GM15510 (cell line): ENCODE data around the gene CGN.

Experiments used
- POLR2A ChIP-seq: IDR thresholded peaks from 3 replicates; pipeline ENCODE4 v1.6.1; 2011; ENCODE audit warnings: borderline replicate concordance; ENCODE audit not compliant: insufficient read length; ENCODE audit errors: extremely low read depth

Gene CGN

GRCh38 chr1:151526735-151527525 is 15.7 kb downstream of the CGN start:
- TF ChIP-seq POLR2A, result no peak

- no peak for TF ChIP-seq POLR2A
These were observed 18.1 kb downstream of the CGN start for GRCh38 chr1:151529211-151529702.

GRCh38 chr1:151529781-151530180 is 18.6 kb downstream of the CGN start:
- TF ChIP-seq POLR2A, result no peak

GRCh38 chr1:151530461-151530860 is 19.3 kb downstream of the CGN start:
- no peak for TF ChIP-seq POLR2A

GRCh38 chr1:151533870-151534269 is 22.7 kb downstream of the CGN start:
- TF ChIP-seq POLR2A, result no peak

DNA sequence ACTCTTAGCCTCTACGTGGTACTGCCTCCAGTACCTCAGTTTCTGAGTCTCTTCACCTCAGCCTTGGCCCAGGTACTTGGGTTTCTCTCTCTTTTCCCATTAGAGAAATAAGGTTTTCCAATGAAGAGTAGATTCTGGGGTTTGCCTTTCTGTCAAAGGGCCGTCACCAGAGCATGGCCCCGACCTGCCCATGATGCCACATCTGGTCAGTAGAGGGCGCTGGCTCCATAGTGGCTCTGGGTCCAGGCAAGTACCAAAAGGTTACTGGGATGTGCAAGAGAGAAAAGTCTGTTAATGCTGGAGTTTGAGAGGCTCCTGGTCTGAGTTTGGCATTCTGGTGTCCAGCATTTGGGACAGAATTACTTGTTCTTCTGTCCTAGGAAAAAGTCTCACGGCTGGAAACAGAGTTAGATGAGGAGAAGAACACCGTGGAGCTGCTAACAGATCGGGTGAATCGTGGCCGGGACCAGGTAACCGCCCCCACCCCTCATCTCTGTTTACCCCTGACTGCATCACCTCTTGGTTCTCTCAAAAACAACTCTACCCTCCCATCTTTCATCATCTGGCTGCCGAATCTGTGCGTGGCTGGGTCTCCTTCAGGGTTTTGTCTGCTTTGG is 23.6 kb downstream of the CGN start:
- TF ChIP-seq POLR2A, result no peak

DNA sequence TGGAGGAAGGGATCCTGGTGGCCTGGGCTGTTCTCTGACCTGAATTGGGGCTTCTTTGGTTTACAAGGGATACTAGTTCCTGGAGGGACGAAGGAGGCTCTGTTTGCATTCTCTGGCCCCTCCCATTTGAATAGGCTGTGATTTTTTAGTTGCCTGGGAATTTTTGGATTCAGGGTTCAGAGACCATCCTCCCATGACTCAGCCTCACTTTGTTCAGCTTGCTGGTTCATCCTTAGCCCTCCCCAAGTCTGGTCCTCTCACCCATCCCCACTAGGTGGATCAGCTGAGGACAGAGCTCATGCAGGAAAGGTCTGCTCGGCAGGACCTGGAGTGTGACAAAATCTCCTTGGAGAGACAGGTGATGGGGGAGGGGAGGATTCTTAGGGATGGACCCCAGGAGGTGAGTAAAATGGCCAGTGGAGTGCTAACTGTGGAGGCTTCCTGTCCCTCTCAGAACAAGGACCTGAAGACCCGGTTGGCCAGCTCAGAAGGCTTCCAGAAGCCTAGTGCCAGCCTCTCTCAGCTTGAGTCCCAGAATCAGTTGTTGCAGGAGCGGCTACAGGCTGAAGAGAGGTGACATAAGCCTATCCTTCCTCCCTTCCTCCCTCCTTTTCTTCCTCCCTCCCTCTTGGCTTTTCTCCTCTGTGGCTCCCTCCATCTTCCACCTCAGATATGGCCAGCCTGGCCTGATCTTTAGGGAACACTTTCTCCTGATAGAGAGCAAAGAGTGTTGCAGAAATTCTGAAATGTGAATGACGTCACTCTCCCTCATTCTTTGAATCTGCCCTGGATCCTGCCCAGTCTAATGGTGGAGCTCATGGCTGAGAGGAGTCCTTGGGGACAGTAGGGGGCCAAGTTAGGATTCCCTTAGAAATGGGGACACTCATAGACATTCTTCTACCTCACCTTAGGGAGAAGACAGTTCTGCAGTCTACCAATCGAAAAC is 24.4 kb downstream of the CGN start:
- no peak for TF ChIP-seq POLR2A

DNA sequence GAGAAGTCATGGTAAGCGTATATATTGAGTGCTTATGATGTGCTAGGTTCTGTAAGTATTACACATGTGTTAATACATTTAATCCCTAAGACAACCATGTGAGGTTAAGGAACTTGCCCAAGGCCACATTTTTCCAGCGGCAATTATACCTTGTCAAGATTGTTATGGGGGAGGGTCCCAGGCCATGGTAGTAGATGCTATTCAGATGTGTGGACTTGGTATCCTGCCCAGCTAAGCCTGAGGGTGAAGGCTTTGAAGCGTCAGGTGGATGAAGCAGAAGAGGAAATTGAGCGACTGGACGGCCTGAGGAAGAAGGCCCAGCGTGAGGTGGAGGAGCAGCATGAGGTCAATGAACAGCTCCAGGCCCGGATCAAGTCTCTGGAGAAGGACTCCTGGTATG is 25.3 kb downstream of the CGN start:
- no peak for TF ChIP-seq POLR2A

- TF ChIP-seq POLR2A, result no peak
These were observed 25.9 kb downstream of the CGN start for GRCh38 chr1:151537112-151537511.

DNA sequence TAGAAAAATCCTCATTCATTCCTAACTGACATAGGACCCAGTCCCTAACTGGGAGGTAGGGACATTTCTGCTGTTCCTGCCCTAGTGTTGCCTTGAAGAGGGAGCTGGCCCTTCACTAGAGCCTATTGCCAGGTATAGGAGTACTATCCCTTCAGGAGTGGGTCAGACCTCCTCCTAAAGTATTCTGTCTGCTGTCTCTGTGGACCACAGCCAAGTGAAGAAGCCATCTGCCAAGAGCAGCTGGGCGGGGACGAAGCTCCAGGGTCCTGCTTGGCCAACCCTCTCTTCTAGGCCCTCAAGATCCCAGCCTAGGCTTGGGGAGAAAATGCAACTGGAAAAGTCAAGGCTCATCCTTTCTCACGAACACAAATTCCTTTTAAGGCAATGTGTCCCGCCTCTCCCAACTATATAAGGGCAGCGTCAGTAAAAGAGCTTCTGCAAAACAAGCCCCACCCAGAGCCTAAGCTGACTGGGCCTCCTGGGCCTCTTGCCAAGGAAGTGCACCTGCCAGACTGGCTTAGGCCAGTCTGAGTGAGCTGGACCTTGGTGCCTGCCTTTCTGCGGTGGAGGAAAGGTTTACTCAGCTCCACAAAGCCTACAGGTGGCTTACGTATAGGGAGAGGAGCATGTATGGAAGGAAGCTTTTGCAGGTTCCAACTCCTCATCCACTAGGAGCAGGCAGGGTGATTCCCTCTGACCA is 28.3 kb downstream of the CGN start:
- no peak for TF ChIP-seq POLR2A

GRCh38 chr1:151540021-151540981 is 29.1 kb downstream of the CGN start, which contains the start of gene TUFT1:
TUFT1 (plus strand) TSS chr1:151540309; CDS start chr1:151540367, 58 bp downstream.
- TF ChIP-seq POLR2A, result peak; percentile 66

DNA sequence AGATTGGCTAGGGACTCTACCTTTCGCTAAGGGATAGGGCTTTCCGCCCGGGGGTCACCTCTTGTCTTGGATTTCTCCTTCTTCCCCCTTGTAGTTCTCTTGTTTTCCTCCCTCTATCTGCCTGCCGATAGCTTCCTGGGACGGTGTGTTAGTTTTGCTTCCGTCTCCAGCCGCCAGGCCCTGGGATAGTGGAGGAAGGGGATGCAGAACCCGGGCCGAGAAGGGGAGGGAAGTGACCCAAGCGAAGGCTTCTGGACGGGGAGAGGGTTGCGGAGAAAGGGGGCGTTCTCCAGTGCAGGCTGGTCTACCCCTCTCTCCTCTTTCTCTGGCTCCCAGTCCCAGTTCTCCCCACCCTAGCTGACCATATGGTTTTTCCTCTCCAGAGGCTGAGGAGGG is 29.8 kb downstream of the CGN start:
- no peak for TF ChIP-seq POLR2A

DNA sequence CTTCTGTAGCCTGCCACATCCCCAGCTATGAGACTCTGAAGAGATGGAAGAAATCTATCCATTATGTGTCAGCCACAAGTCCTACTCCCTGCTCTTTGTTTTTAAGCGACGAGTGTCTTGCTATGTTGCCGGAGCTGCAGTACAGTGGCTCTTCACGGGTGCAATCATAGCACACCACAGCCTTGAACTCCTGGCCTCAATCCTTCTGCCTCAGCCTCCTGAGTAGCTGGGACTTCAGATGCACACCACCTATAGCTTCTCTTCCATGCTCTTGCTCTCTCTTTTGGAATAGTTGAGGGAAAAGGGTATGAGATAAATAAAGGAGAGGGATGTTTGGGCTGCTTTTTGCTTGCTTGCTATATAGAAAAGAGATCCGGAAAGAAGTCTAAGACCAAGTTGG is 30.6 kb downstream of the CGN start:
- no peak for TF ChIP-seq POLR2A
